Fibroblast of skin of right biceps (primary cell): ENCODE results near the gene CALHM3.
"Not testable (repeated sequence)": the region's sequence is repeated elsewhere in the genome, so short reads cannot be mapped to it uniquely, and the experiment has no call there.

Source experiments
- DNase-seq: peaks from one replicate; pipeline ENCODE4 v3.0.0-alpha.2; 2013

The CALHM3 gene

GRCh38 chr10:103501186-103501585, 22.1 kb upstream of the CALHM3 start:
- DNase-seq = no peak

- DNase-seq = no peak
Observed at GRCh38 chr10:103500481-103500880, 21.4 kb upstream of the CALHM3 start.

GRCh38 chr10:103499881-103500280, 20.8 kb upstream of the CALHM3 start:
- peak; percentile 28 for DNase-seq

- DNase-seq = no peak
Observed at GRCh38 chr10:103498936-103499638, 20.0 kb upstream of the CALHM3 start.

- DNase-seq = no peak
Observed at GRCh38 chr10:103497161-103497915, 18.3 kb upstream of the CALHM3 start.

- DNase-seq = no peak
Observed at GRCh38 chr10:103495321-103495720, 16.3 kb upstream of the CALHM3 start.

GRCh38 chr10:103493916-103494877, 15.2 kb upstream of the CALHM3 start:
- DNase-seq = no peak

GRCh38 chr10:103493362-103493915, 14.4 kb upstream of the CALHM3 start, which contains the start of gene NEURL1:
Gene NEURL1 (plus strand): TSS chr10:103493705. CDS start chr10:103494388, 683 bp downstream.
- peak; percentile 8 for DNase-seq

- DNase-seq = no peak
Observed at GRCh38 chr10:103492655-103493261, 13.7 kb upstream of the CALHM3 start.

- DNase-seq = peak; percentile 93
Observed at GRCh38 chr10:103491729-103492364, 12.8 kb upstream of the CALHM3 start.

GRCh38 chr10:103490986-103491314, 11.9 kb upstream of the CALHM3 start:
- DNase-seq = no peak

GRCh38 chr10:103487410-103487708, 8.3 kb upstream of the CALHM3 start:
- DNase-seq = no peak

GRCh38 chr10:103486635-103487409, 7.8 kb upstream of the CALHM3 start:
- not testable (repeated sequence) for DNase-seq

GRCh38 chr10:103481974-103482531, 3.0 kb upstream of the CALHM3 start:
- peak; percentile 55 for DNase-seq

GRCh38 chr10:103480521-103480920, 1.5 kb upstream of the CALHM3 start:
- DNase-seq = no peak

- DNase-seq = no peak
Observed at GRCh38 chr10:103478671-103479070, 369 bp downstream of the CALHM3 start.

- DNase-seq = no peak
Observed at GRCh38 chr10:103476046-103476768, 2.8 kb downstream of the CALHM3 start.

- no peak for DNase-seq
Observed at GRCh38 chr10:103475437-103475836, 3.6 kb downstream of the CALHM3 start.

GRCh38 chr10:103474077-103474476, 5.0 kb downstream of the CALHM3 start:
- no peak for DNase-seq

- DNase-seq = no peak
Observed at GRCh38 chr10:103473261-103473671, 5.8 kb downstream of the CALHM3 start.
